ENCODE data around the gene LMTK2.

The LMTK2 gene

DNA sequence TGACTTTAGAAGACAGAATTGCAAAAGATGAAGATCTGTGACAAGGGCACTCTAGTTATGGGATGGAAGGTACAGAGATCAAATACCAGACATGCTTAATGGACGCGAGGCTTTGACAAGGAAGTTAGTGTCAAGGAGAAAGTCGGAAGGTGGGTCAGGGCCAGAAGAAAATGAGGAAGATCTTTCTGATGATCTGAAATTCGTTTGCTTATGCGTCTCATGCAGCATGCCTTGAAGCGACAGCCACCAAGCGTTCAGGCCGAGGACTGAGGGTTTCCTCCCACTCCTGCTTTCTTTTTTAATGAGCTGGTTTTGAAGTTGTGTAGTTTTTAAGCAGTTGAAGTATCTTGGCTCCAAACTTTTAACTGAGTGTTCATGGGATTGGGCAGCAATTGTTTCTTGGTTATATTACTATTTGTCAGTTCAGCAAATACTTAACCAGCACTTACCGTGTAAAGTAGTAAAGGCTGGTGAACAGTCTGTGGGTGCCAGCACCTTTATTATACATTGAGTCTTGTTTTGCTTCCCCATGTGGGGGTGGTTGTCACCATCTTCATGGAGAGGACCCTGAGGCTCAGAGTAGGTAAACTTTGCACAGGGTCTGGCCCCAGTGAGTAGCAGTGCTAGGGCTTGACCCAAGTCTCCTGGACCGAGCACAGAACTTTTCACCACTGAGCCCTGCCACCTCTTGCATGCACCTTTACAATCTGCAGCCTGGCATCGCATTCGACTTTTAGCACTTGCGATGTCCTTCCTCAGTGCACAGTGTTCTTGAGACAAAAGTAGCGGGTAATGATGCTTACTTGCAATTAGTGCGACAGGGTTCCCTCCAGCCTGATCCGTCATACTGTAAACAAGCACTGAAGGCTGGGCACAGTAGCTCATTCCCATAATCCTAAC lies 90.3 kb downstream of the LMTK2 start:
- no peaks in the 10 kb centered on the region for H3K4me1 ChIP-seq
- TF ChIP-seq, protein P1, sequence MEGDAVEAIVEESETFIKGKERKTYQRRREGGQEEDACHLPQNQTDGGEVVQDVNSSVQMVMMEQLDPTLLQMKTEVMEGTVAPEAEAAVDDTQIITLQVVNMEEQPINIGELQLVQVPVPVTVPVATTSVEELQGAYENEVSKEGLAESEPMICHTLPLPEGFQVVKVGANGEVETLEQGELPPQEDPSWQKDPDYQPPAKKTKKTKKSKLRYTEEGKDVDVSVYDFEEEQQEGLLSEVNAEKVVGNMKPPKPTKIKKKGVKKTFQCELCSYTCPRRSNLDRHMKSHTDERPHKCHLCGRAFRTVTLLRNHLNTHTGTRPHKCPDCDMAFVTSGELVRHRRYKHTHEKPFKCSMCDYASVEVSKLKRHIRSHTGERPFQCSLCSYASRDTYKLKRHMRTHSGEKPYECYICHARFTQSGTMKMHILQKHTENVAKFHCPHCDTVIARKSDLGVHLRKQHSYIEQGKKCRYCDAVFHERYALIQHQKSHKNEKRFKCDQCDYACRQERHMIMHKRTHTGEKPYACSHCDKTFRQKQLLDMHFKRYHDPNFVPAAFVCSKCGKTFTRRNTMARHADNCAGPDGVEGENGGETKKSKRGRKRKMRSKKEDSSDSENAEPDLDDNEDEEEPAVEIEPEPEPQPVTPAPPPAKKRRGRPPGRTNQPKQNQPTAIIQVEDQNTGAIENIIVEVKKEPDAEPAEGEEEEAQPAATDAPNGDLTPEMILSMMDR (IDR thresholded peaks at IDR 0.05), result no peak
- H3K9ac ChIP-seq, result no peak overlapping the region
- H3K27me3 ChIP-seq (ENCODE audit: control insufficient read depth, insufficient read depth, low read length), result no peaks in the 10 kb centered on the region
- H2AFZ ChIP-seq, result no peak overlapping the region
- peaks cover 10% of the 10 kb centered on the region for H3K79me2 ChIP-seq
- H3K27ac ChIP-seq, result no peak overlapping the region
- no peaks in the 10 kb centered on the region for H3K9me3 ChIP-seq (ENCODE audit: control insufficient read depth, low read length)
- H3K4me3 ChIP-seq (ENCODE audit: low read depth, low read length), result no peak overlapping the region
- H3K36me3 ChIP-seq (ENCODE audit: control insufficient read depth, insufficient read depth, low read length), result no peaks in the 10 kb centered on the region
- H3K4me2 ChIP-seq (ENCODE audit: low read length), result no peak overlapping the region

DNA sequence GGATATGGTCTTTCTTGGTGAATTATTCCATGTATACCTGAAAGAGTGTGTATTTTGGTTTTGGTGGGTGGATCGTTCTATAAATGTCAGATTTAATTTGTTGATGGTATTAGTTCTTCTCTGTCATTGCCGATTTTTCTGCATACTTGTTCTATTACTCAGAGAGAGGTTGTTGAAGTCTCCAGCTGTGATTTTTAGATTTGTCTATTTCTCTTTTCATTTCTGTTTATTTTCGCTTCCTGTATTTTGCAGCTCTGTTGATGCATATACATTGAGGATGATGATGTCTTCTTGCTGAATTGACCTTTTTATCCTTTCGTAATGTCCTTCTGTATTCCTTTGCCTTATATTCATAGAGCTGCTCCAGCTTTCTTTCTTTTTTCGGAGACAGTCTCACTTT lies 92.5 kb downstream of the LMTK2 start:
- Histone ChIP-seq H2AFZ (no peak overlapping the region), H3K9me3 (ENCODE audit: control insufficient read depth, low read length) (no peaks in the 10 kb centered on the region), H3K9ac (no peak overlapping the region), H3K4me1 (no peaks in the 10 kb centered on the region), H3K27me3 (ENCODE audit: control insufficient read depth, insufficient read depth, low read length) (no peaks in the 10 kb centered on the region), H3K4me2 (ENCODE audit: low read length) (no peak overlapping the region), H3K36me3 (ENCODE audit: control insufficient read depth, insufficient read depth, low read length) (no peaks in the 10 kb centered on the region), H3K4me3 (ENCODE audit: low read depth, low read length) (no peak overlapping the region), H3K79me2 (peaks cover 4% of the 10 kb centered on the region), H3K27ac (no peak overlapping the region)
- TF ChIP-seq, protein P1 (IDR thresholded peaks at IDR 0.05), result no peak

DNA sequence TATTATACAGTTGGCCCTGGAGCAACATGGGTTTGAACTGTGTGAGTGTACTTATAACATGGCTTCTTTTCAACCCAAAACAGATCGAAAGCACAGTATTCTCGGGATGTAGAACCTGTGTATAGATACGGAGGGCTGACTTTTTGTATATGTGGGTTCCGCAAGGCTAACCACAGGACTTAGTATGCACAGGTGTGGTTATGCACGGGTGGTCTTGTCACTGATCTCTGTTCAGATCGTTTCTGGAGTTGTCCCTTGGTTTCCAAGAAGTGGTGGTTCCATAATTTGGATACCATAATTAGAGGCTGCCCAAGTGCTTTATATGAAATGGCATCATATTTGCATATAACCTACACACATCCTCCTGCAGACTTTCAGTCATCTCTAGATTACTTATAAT lies 93.7 kb downstream of the LMTK2 start:
- Histone ChIP-seq H3K27ac (no peak overlapping the region), H3K27me3 (ENCODE audit: control insufficient read depth, insufficient read depth, low read length) (no peaks in the 10 kb centered on the region), H3K9me3 (ENCODE audit: control insufficient read depth, low read length) (no peaks in the 10 kb centered on the region), H3K79me2 (no peaks in the 10 kb centered on the region), H3K4me2 (ENCODE audit: low read length) (no peak overlapping the region), H3K9ac (no peak overlapping the region), H2AFZ (no peak overlapping the region), H3K4me1 (no peaks in the 10 kb centered on the region), H3K4me3 (ENCODE audit: low read depth, low read length) (no peak overlapping the region), H3K36me3 (ENCODE audit: control insufficient read depth, insufficient read depth, low read length) (no peaks in the 10 kb centered on the region)
- TF ChIP-seq, protein P1 (IDR thresholded peaks at IDR 0.05), result no peak

DNA sequence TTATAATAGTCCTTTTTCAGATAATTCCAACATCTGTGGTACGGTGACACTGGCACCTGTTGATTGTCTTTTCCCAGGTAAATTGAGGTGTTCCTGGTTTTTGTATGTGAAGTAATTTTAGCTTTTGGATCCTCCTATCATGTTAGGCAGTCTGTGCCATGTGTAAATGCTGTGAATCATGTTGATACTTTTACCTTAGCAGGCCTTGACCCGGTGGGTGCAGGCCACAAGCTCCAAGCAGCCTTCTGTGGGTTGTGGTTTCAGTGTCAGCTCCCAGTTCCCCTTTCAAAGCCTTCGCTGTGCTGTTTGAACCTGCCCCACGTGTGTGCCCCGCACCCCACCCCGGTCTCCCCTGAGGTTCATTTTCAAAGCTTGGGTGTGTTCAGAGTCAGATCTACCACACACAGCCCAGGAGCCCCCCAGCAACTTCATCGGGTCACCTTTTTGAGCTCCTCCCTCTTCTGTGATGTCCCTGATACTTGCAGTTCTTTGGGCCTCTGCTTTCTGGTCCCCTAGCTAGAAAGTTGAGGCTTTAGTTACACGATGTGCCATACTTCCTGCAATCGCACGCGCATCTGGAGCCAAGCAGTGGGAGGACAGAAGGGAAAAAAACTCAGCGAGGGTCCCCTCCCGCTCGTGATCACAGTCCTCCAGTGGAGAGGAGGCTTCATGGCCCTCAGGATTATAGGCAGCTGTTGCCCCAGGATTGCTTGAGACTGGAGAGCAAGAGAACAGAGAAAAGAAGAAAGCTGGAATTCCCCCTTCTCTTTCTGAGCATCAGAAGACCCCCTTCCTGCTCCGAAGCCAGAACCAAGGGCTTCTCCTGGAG lies 95.9 kb downstream of the LMTK2 start:
- no peaks in the 10 kb centered on the region for H3K4me1 ChIP-seq
- no peak overlapping the region for H3K9ac ChIP-seq
- H3K4me2 ChIP-seq (ENCODE audit: low read length), result no peak overlapping the region
- no peak overlapping the region for H2AFZ ChIP-seq
- H3K36me3 ChIP-seq (ENCODE audit: control insufficient read depth, insufficient read depth, low read length), result no peaks in the 10 kb centered on the region
- no peaks in the 10 kb centered on the region for H3K79me2 ChIP-seq
- no peak overlapping the region for H3K4me3 ChIP-seq (ENCODE audit: low read depth, low read length)
- no peak overlapping the region for H3K27ac ChIP-seq
- TF ChIP-seq, protein P1 (IDR thresholded peaks at IDR 0.05), result no peak
- H3K27me3 ChIP-seq (ENCODE audit: control insufficient read depth, insufficient read depth, low read length), result no peaks in the 10 kb centered on the region
- no peaks in the 10 kb centered on the region for H3K9me3 ChIP-seq (ENCODE audit: control insufficient read depth, low read length)

Data from parathyroid adenoma (tissue), 2 donors.